NCI-H69 (cell line): Measurements from ENCODE around the gene CBX2.
"Not testable (repeated sequence)": the region's sequence is repeated elsewhere in the genome, so short reads cannot be mapped to it uniquely, and the experiment has no call there.

ENCODE experiments used
- DNase-seq: peaks from one replicate; lab custom pipeline; 2025; lab: John Stamatoyannopoulos, UW

The CBX2 gene

GRCh38 chr17:79769570-79770506 is 8.1 kb upstream of the CBX2 start:
- DNase-seq, result no peak

- no peak for DNase-seq
Observed at GRCh38 chr17:79771276-79771675, 6.7 kb upstream of the CBX2 start.

- DNase-seq, result not testable (repeated sequence)
Observed at GRCh38 chr17:79772726-79773125, 5.2 kb upstream of the CBX2 start.

- DNase-seq, result no peak
Observed at GRCh38 chr17:79774561-79774975, 3.4 kb upstream of the CBX2 start.

GRCh38 chr17:79775632-79776031 is 2.3 kb upstream of the CBX2 start:
- DNase-seq, result no peak

- peak; percentile 80 for DNase-seq
Observed at GRCh38 chr17:79776376-79777119, 1.4 kb upstream of the CBX2 start.

GRCh38 chr17:79777120-79777893 is 641 bp upstream of the CBX2 start:
- peak; percentile 92 for DNase-seq

GRCh38 chr17:79778504-79779083 is 646 bp downstream of the CBX2 start:
- peak; percentile 80 for DNase-seq

GRCh38 chr17:79779084-79779529 is 1.2 kb downstream of the CBX2 start:
- no peak for DNase-seq

GRCh38 chr17:79779661-79780365 is 1.9 kb downstream of the CBX2 start:
- DNase-seq, result no peak

GRCh38 chr17:79781012-79781650 is 3.2 kb downstream of the CBX2 start:
- no peak for DNase-seq

- DNase-seq, result no peak
Observed at GRCh38 chr17:79781736-79782575, 4.0 kb downstream of the CBX2 start.

GRCh38 chr17:79783891-79784290 is 5.9 kb downstream of the CBX2 start:
- DNase-seq, result no peak

GRCh38 chr17:79784353-79785016 is 6.5 kb downstream of the CBX2 start:
- DNase-seq, result no peak

GRCh38 chr17:79785017-79785899 is 7.3 kb downstream of the CBX2 start:
- DNase-seq, result no peak

GRCh38 chr17:79785900-79786810 is 8.2 kb downstream of the CBX2 start:
- no peak for DNase-seq
